Activated T-cell treated with anti-CD3 and anti-CD28 coated beads for 4 hours (primary cell): ENCODE data around the gene IFNG.
A peak's percentile ranks its signal among the peaks of the same experiment; 100 is the strongest.

Source experiments
- DNase-seq: peaks from one replicate; pipeline ENCODE4 v3.0.0-alpha.2; 2020

Gene IFNG

GRCh38 chr12:68114606-68115005 is 44.9 kb downstream of the IFNG start:
- no peak for DNase-seq

DNA sequence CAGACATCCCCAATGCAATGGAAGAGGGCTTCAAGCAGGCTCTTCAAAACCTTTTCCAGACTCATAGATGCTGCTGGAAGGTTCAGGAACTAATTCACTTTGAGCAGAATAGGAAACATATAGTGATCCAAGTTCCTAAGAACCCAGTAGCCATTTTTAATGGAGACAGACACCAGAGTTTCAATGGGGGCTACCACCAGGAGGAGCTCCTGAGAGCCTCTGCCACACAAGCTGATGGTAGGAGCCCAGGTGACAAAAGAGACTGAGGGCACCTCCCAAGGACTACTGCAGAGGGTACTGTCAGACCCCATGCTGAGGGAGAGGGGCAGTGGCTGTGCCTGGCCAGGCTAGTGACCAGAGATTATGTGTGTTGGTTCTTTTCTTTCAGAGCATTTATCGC is 45.9 kb downstream of the IFNG start:
- DNase-seq: peak; percentile 15

DNA sequence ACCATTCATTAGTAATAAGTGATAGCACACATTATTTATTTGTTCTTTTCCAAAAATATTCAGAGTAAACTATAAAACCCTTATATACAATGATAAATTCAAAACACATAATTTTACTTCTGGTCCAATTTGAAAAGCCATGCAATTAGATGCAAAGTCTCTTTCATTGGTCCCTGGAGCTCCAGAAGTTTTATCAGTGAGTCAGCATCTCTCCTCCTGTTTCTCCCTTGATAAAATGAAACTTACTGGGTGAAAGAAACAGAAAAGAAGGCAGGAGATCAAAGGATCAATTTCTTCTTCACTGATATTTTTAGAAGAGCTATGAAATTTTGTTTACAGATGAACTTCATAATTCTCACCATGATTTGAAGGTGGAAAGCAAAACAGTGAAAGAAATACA is 47.5 kb downstream of the IFNG start:
- no peak for DNase-seq

DNA sequence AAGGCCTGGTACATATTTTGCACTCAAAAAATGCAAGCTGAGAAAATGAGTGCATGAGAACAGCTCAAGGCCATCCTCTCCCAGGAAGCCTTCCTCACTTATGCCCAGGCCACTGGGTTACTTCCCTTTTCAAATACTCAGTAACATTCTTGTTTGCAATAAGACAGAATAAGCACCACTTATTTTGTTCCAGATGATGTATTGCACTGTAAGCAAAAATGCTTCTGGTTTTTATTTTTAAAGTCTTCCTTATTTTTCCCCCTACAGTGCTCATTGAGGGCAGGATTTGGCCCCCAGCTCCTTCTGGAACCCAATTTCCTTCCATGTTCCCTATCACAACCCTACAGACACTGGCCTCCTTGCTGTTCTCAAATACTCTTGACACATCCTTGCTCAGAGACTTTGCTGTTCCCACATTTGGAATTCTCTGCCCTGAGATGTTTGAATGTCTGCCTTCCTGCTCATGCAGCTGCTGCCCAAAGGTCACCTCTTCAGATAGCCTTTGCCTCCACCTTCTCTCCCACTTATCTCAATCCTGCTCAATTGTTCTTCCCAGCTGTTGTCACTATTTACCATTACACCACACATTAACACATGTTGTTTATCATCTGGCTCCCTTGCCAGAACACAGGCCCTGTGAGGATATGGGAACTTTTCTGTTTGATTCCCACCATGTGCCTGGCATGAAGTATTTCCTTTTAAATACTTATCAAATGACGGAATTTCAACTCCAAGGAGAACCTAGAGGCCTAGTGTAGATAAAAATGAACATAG is 49.9 kb downstream of the IFNG start:
- no peak for DNase-seq

DNA sequence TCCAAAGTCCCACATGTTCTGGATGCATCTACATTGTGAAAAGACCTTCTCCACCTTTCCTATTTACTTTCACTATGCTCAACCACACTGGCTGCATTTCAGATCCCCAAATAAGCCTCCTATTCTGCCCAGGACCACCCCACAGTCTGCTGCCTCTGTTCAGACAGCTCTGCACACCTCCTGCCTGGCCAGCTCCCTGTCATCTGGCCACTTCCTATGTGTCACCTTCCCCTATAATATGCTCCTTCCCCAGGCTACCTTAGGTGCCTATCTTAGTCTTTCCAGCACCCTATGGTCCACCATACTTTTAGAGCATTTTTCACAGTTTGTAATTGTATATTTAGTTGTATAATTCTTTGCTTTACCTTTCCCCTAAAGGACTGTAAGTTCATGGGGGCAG is 50.5 kb downstream of the IFNG start:
- DNase-seq: no peak

DNA sequence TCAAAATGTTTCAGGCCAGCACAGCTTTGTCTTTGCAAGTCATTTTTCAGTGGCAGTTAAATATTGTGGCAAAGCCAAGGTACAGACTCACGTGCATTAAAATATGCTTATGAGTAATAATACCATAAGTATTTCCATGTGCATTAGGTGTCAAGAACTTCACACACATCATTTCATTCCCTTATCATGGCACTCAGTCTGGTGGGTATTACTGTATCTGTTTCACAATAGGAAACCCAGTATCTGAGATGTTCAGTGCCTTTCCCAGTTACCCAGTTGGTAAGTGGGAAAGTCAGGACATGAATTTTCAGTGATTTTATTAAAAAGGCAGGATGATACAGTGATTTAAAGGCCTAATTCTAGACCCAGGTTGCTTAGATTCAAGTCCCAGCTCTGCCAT is 52.9 kb downstream of the IFNG start:
- DNase-seq: no peak

DNA sequence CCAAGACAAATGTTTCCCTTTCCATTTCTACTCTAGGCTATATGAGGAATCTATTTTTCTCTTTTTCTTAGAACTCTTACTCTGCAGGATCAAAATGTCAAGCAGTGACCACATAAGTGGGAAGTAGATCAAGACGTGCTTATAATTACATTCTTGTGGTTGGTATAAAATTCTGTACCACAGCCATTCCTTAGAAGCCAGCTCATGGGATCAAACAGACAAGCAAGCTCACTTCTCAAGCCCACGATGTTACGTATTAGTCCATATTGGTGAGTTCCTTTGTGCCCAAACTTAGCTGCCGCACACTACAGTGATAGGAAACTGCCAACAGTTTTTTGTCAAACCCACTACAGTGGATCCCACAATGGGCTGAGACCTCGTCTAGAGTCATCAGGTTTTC is 53.4 kb downstream of the IFNG start:
- no peak for DNase-seq
